ENCODE data around the gene FSIP1.

The FSIP1 gene

DNA sequence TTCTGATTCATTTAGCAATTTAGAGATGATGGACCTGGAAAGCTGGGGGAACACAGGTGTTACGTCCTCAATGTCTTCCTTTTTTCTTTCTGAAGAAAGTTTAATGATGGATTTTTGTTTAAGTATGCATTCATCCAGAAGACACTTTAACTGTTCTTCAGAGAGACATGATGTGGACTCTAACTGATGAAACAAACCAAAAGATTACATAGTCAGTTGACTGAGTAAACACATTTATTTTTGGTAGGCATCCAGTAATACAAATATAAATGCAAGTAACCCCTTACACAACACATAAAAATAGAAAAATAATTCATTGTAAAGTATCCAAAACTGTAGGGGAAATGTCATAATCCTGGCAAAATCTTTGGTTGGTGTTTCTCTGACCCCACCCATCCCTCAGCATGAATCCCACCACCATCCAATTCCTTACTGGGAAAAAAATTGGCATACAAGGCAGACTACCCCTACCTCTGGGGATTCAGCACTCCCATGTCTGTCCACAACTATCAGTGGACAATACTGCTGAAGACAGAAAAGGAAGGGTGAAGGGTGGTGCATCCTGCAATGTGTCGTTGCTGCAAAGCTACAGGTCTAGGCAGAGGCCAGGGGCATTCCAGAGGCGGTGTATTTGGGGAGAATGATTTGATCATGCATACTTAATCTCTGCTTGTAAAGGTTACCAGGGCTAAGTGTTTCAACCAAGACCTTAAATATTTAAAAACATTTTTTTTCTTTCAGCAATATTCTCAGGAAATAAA is 164.4 kb downstream of the FSIP1 start:
- DNase-seq (ENCODE audit: low spot score) = no peak

DNA sequence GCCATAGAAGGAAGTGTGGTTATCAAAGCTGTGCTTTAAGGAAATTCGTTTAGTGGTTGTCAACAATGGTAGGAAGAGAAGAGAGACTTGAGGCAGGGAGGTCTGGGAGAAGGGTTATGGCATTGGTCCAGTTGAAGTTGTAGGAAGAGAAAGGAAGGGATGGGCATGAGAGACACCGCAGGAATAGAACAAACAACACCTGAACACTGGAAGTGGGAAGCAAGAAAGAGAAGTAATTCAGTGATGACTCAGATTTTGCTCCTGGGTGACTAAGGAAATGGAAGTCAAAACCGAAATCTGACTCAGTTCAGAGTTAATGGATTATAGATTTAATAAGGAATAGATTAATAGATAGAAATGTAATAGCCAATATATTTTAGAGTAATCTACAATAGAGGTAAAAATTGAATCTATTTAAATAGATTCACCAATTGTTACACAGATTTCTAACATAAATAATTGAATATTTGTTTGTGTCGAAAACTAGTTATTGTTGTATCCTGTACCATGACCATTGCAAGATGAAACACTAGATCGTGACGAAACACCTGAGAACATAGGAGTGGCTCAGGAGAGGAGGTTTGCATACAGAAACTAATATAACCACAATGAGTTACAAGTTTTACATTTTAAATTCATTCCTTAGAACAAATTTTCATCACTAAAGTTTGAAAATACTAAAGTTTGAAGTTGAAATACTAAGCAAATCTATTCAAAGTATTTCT is 165.7 kb downstream of the FSIP1 start:
- no peak for DNase-seq (ENCODE audit: low spot score)

DNA sequence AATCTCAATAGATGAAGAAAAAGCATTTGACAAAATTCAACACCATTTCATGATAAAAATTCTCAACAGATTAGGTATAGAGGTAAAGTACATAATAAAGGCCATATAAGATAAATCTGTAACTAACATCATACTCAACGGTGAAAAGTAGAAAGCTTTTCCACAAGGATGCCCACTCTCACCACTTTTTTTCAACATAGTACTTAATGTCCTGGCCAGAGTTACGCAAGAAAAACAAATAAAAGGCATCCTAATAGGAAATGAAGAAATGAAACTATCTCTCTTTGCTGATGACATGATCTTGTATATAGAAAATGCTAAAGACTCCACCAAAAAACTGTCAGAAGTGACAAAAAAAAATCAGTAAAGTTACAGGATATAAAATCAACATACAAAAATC is 168.8 kb downstream of the FSIP1 start:
- no peak for DNase-seq (ENCODE audit: low spot score)

DNA sequence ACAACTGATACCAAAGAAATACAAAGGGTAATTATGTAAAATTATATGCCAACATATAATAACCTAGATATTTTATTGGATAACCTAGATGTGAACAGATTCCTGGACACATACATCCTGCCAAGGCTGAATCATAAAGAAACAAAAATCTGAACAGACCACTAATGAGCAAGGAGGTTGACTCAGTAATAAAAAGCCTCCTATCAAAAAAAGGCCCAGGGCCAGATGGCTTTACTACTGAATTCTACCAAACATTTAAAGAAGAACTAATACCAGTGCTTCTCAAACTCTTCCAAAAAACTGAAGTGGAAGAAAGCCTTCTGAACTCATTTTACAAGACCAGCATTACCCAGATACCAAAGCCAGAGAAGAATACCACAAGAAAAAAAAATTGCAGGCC is 169.4 kb downstream of the FSIP1 start:
- DNase-seq (ENCODE audit: low spot score) = no peak

DNA sequence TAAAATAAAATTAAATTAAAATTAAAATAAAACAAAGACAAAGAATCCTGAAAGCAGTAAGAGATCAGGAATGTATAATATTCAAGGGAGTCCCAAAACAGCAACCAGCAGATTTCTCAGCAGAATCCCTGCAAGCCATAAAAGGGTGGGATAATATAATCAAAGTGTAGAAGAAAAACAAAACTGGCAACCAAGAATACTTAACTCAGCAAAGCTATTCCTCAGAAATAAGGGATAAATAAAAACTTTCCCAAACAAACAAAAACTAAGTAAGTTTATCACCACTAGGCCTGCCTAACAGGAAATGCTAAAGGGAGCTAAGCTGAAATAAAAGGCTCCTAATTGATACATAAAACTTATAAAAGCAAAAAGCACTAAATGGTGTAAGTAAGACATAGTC is 172.0 kb downstream of the FSIP1 start:
- DNase-seq (ENCODE audit: low spot score) = no peak

DNA sequence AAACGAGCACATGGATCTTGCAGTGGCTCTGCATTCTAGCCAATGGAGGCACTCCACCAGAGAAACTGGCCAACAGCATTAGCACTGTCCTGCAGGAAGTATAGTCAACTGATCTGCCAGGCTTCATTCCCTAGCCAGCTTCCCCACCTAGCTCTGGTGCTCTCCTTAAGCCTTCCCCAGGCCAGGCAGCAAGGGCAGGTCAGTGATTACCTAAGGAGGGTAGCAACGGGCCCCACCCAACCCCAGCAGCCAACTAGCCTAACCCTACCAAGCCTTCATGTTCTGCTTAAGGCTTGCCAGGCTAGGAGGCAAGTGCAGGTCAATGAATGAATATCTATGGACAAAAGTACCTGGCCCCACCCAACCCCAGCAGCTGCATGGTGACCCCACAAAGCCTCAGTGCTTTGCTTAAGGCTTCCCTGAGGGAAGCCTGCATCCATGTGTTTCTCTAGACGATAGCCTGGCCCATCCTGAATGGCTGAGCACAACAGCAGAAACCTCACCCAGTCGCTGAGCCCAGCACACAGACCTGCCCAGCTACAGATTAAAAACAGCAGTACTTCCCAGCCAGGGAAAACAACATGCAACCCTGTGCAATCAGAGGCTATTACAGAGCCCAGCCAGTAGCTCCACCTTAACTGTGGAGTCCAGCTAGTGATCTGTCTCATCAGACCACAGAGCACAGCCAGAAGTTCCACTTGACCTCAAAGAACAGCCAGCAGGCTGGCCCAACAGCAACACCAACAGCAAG is 173.3 kb downstream of the FSIP1 start:
- no peak for DNase-seq (ENCODE audit: low spot score)

DNA sequence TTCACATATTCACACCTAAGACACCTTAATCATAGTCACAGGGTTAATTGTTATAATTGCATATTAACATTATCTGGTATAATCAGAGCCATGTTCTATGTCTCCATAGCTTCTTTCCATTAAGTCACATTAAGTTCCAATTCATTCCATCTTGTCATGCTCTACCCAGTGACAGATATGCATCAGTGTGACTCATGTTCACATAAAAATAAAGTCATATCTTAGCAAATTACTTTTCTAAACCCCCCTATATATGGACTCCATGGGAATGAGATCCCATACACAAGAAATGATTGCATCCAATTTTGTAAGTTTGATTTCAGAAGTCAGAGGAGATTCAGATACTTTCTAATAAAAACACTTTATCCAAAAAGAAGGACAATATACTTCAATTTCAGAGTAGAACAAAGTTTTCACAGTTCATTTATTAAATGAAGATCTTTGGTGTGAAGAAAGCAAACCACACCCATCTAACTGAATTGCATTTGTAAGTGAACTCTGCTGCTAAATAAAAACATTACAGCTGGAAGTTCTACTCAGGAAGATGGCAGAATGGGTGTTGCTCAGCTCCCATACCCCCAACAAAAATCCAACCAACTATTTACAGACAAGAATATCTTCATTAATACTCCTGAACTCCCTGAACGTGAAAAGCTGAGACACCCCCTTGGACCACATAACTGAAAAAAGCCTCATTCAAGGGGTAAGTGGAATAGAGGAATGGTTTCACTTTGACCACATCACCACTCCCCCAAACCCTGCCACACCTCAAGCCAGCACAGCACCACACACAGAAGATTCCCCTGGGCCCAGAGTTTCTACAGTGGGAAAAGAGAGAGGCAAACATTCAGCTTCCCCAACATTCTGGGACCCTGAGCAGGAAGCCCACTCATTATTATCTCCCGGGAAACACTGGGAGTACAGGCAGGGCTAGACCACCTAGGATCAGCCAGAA is 174.2 kb downstream of the FSIP1 start:
- DNase-seq (ENCODE audit: low spot score) = no peak

DNA sequence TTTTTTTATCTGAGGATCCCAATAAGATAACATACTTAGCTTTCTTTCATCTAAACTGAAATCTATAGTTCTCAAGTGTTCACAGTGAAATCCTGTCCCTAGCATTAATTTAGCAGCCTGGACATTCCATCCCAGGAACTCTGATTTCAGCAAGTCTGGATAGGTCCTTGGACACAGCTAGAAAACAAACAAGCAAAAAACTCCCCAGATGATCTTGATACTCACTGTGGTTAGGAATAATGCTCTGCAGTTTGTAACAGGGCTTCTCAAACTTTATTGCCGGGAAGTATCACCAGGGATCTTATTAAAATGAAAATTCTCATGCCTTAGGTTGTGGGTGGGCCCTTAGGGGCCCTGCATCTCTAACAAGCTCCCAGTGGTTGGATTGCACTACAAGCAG is 177.5 kb downstream of the FSIP1 start:
- no peak for DNase-seq (ENCODE audit: low spot score)

DNA sequence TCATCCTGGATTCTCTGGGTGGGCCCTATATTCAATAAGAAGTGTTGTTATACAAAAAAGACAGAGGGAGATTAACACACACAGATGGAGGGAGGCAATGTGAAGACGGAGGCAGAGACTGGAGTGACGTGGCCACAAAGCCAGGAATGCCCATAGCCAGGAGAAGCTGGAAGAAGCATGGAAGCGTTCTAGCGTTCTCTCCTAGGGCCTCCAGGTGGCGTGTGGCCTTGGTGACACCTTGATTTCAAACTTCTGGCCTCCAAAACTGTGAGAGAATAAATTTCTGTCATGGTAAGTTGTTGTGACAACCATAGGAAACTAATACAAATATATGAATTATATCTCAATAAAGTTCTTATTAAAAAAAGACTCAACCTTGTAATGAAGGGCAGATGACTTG is 180.5 kb downstream of the FSIP1 start:
- no peak for DNase-seq (ENCODE audit: low spot score)

DNA sequence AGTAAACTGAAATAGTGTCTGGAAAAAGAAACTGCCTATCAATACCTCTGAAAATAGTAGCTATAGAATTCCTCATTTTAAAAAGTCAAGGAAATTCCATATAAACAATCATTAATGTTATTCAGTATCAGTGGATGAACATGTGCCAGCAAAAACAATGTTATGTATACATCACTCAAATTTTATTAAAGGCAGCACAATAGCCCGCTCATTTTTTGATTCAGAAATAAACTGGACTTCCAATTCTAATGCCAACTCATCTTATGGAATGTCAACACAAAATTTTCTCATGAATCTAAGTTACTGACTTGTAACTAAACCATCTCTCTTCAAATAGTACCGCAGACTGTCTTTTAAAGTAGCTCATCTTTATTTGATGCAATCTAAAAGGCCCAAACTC is 182.8 kb downstream of the FSIP1 start:
- no peak for DNase-seq (ENCODE audit: low spot score)

DNA sequence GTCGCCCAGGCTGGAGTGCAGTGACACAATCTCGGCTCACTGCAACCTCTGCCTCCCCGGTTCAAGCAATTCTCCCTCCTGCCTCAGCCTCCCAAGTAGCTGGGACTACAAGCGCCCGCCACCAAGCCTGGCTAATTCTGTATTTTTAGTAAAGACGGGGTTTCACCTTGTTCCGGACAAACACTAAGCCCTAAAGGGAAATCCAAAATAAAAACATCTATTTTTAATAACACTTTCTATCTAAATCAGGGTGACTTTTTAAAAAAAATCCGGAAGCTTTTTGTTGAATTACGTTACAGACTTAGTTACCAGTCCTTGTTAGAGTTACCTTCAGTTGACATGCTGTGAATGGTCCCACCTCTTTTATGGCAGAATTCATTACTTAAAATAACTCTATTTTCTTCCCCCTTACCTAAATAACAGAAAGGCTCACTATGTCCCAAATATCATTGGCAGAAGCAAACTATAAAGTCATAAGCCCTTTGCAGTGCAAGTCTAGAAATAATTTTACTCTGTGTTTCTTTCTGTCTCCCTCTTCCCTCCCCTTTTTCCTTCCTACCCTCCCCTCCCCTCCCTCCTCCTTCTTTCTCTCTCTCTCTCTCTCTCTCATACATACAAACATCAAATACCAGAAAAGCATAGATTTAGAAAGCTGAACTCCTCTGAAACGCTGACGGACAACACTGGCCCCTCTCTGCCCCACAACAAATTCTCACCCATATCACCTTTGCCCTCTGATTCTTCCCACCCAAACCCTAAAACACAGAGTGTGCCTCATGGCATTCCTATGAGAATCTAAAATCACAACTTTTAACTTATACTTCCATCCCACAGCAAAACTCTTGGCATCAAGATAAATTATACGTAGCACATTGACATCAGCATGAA is 183.4 kb downstream of the FSIP1 start:
- no peak for DNase-seq (ENCODE audit: low spot score)

DNA sequence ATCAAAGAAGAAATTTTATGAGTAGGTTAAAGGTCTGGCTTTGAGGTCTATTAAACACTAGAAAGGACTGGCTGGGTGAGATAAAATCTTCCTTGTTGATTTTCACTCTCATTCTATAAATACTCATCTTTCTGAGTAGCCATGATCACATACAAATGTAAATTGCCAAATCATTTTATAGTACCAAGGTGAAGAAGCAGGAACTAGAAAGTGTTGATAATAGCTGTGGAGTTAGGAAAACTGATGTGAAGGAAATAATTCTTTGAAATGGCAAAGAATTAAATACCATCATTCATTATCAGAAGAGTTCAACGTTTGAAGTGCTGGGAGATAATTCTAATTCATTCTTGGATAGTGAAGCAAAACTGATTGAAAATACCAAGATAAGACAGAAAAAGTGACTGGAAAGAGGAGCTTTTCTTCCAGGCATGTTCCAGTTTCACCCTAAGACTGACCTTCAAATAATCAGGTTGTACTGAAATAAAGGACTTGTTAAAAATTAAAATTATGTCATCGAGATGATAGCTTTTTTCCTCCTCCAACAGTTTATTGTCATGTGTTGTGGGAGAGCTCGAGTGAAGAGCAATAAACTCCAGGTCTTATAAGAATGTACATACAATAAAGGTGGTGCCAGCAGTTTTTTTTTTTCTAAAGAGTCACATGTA is 184.3 kb downstream of the FSIP1 start:
- no peak for DNase-seq (ENCODE audit: low spot score)

DNA sequence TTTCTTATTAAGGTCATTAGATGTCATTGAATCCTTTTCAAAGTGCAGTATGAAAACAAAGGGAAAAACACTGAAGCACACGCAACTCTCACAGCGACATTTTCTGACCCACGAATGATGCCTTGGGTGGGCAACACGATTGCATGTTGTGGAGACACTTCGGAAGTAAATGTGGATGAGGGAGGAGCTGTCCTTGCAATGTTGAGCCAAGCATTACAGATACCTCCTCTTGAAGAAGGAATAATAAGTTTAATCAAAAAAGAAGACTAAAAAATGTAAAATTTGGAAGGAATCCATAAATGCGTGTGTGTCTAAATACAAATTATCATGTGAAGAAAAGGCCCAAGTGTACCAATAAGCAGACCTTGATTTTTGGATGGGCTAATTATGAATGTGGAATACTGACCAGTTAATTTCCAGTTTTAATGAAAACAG is 184.9 kb downstream of the FSIP1 start:
- no peak for DNase-seq (ENCODE audit: low spot score)

DNA sequence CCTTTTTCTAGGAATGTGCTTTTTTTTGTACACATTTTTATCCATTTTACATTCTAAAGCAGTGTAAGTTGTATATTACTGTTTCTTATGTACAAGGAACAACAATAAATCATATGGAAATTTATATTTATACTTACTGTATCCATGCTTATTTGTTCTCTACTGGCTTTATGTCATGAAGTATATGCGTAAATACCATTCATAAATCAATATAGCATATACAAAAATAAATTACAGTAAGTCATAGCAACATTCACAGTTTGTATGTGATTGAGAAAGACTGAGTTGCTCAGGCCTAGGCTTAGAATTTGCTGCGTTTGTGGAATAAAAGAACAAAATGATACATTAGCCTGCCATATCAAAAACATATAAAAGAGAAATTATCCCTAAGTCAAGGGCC is 185.3 kb downstream of the FSIP1 start:
- DNase-seq (ENCODE audit: low spot score) = no peak

DNA sequence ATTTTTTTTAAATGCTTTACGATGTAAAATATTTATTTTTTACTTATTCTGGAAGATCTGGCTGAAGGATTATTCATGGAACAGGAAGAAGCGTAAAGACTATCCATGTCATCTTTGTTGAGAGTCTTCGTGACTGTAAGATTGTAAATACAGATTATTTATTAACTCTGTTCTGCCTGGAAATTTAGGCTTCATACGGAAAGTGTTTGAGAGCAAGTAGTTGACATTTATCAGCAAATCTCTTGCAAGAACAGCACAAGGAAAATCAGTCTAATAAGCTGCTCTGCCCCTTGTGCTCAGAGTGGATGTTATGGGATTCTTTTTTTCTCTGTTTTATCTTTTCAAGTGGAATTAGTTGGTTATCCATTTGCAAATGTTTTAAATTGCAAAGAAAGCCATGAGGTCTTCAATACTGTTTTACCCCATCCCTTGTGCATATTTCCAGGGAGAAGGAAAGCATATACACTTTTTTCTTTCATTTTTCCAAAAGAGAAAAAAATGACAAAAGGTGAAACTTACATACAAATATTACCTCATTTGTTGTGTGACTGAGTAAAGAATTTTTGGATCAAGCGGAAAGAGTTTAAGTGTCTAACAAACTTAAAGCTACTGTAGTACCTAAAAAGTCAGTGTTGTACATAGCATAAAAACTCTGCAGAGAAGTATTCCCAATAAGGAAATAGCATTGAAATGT is 186.1 kb downstream of the FSIP1 start:
- DNase-seq (ENCODE audit: low spot score) = no peak

DNA sequence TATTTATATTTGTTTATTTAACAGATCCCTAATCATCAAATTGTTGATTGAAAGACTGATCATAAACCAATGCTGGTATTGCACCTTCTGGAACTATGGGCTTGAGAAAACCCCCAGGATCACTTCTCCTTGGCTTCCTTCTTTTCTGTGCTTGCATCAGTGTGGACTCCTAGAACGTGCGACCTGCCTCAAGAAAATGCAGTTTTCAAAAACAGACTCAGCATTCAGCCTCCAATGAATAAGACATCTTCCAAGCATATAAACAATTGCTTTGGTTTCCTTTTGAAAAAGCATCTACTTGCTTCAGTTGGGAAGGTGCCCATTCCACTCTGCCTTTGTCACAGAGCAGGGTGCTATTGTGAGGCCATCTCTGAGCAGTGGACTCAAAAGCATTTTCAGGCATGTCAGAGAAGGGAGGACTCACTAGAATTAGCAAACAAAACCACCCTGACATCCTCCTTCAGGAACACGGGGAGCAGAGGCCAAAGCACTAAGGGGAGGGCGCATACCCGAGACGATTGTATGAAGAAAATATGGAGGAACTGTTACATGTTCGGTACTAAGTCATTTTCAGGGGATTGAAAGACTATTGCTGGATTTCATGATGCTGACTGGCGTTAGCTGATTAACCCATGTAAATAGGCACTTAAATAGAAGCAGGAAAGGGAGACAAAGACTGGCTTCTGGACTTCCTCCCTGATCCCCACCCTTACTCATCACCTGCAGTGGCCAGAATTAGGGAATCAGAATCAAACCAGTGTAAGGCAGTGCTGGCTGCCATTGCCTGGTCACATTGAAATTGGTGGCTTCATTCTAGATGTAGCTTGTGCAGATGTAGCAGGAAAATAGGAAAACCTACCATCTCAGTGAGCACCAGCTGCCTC is 187.1 kb downstream of the FSIP1 start:
- no peak for DNase-seq (ENCODE audit: low spot score)

DNA sequence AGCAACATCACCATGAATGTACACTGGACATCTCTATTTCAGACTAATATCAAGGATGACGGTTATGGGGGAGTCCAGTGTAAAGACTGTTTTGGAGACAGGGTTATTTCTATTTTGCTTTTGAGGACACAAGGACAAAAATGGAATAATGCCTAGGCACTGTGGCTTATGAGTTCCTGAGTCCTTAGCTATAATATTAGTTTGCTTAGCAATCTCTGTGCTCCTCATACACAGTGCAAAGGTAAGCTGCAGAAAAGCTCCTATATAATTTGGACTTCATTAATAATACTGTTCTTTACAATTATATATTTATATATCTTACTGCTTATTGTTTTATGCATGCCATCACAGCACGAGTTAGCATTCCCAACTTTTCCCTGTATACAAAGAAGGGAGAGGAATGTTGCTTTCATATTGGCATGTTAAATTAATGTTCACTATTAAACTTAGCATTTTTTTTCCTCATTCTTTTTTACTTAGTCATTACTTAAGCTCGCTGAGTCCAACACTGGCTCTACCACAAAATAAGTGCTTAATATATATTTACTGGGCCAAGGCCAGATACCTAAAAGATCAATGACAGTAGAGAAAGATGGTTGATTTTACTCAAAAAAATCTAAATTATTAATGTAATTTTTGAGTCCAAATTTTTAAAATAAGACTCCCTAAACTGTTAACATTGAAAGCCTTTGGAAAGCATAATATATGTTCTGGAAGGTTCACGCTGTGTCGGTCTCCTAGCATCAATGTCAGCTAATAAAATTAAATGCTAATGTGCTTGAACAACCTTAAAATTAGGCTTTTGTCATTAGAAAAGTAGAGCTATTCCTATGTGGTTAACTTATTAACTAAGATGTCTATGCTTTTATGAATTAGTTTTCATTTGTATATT is 187.9 kb downstream of the FSIP1 start:
- DNase-seq (ENCODE audit: low spot score) = no peak

All from CD4-positive, alpha-beta T cell treated with Interleukin-2 at 100 ng/mL for 4 hours (primary cell).